ENCODE data around the gene SLC26A1. TPM values are rescaled to one million over a fixed set of nuclear protein-coding genes. Genes with fewer than 3 reads are reported as not detected.

The SLC26A1 gene
- total RNA-seq, 4 donors from 2014 or later: 0.09 to 0.12 TPM; not detected in 2

- DNase-seq (ENCODE audit: low spot score) (no peak), ATAC-seq (ENCODE audit: low FRiP score) (no peak)
- no peak for TF ChIP-seq CTCF (IDR thresholded peaks at IDR 0.05)
These were observed 15.8 kb upstream of the SLC26A1 start for GRCh38 chr4:1008840-1009541.

- ATAC-seq (ENCODE audit: low FRiP score) (no peak), DNase-seq (ENCODE audit: low spot score) (no peak)
- TF ChIP-seq CTCF (IDR thresholded peaks at IDR 0.05): no peak
These were observed 13.7 kb upstream of the SLC26A1 start for GRCh38 chr4:1006856-1007255.

- no peak for TF ChIP-seq CTCF (IDR thresholded peaks at IDR 0.05)
- no peak for ATAC-seq (ENCODE audit: low FRiP score)
- DNase-seq (ENCODE audit: low spot score): no peak
These were observed 11.6 kb upstream of the SLC26A1 start for GRCh38 chr4:1004557-1005485.

GRCh38 chr4:1004071-1004418 lies 10.8 kb upstream of the SLC26A1 start:
- no peak for ATAC-seq (ENCODE audit: low FRiP score)

GRCh38 chr4:1003271-1004070 lies 10.3 kb upstream of the SLC26A1 start:
- DNase-seq (ENCODE audit: low spot score): no peak
- ATAC-seq (ENCODE audit: low FRiP score): no peak
- no peak for TF ChIP-seq CTCF (IDR thresholded peaks at IDR 0.05)

More at GRCh38 chr4:1004071-1004418, 10.8 kb upstream of the SLC26A1 start:
- TF ChIP-seq CTCF (IDR thresholded peaks at IDR 0.05): no peak
- no peak for DNase-seq (ENCODE audit: low spot score)

- TF ChIP-seq CTCF (IDR thresholded peaks at IDR 0.05): no peak
- no peak for DNase-seq (ENCODE audit: low spot score)
- no peak for ATAC-seq (ENCODE audit: low FRiP score)
These were observed 9.5 kb upstream of the SLC26A1 start for GRCh38 chr4:1002631-1003251.

Measured in omental fat pad (tissue), 4 donors.